C4-2B (cell line): ENCODE data around the gene KMO.

Source experiments
- ZFX ChIP-seq: fragments of 450-650 bp; IDR thresholded peaks from 2 replicates; pipeline ENCODE4 v1.6.1; 2017
- TF ChIP-seq, protein P1 (sequence below): fragments of 450-650 bp; conservative IDR thresholded peaks from 2 replicates; pipeline ENCODE4 v1.5.1; 2017; ENCODE audit warnings: mild to moderate bottlenecking

DNA sequence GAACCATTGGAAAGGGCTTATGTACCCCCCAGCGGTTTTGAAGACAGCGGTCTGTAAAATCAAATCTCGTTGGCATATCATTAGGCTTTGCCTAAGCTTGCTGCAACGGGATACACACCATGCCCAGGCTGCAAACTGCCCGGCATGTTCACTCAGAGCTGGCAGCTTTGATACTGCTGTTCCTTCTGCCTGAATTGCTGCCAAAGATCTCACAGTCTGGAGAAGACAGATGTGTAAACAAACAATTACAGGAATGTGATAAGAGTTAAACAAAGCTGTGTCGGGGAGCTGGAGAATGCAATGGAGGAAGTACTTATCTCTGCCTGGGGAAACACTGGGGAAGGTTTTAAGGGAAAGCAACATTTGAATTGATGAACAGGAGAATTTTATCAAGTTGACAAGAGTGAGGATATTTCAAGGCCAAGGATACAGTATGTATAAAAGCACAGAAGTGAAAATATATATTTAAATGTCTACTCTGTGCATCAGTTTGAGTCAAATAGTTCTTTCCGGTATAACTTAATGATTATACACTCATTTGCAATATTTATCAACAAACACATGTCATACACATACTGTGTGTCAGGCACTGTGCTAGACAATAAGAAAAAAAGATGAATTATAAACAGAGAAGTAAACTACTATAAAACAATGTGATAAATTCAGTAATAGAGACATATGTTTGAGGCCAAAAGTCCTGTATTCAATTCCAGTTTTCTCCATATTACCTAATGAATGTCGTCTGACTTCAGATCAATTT lies 78.1 kb downstream of the KMO start:
- TF ChIP-seq, protein P1, sequence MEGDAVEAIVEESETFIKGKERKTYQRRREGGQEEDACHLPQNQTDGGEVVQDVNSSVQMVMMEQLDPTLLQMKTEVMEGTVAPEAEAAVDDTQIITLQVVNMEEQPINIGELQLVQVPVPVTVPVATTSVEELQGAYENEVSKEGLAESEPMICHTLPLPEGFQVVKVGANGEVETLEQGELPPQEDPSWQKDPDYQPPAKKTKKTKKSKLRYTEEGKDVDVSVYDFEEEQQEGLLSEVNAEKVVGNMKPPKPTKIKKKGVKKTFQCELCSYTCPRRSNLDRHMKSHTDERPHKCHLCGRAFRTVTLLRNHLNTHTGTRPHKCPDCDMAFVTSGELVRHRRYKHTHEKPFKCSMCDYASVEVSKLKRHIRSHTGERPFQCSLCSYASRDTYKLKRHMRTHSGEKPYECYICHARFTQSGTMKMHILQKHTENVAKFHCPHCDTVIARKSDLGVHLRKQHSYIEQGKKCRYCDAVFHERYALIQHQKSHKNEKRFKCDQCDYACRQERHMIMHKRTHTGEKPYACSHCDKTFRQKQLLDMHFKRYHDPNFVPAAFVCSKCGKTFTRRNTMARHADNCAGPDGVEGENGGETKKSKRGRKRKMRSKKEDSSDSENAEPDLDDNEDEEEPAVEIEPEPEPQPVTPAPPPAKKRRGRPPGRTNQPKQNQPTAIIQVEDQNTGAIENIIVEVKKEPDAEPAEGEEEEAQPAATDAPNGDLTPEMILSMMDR, result no peak
- no peak for TF ChIP-seq ZFX
